Liver (tissue), 9 donors: ENCODE results near the gene LIPG. TPM values are rescaled to one million over a fixed set of nuclear protein-coding genes. Genes with fewer than 3 reads are reported as not detected.

ENCODE experiments used
- DNase-seq: peaks from one replicate; pipeline ENCODE4 v3.0.0-alpha.2; 2017; ENCODE audit warnings: low spot score
- H3K27ac ChIP-seq, 2 donors: one replicate each; pipeline ENCODE4 v1.7.0; 2013; ENCODE audit warnings: inconsistent platforms in 2 of 2, low read length in 2 of 2, control low read depth in 1 of 2, low read depth in 1 of 2, mild to moderate bottlenecking in 1 of 2
- H3K27me3 ChIP-seq, 4 donors: one replicate each; pipeline versions ENCODE4 v1.6.1 to v1.7.0; 2013; ENCODE audit warnings: low read length in 3 of 4, inconsistent platforms in 1 of 4, mild to moderate bottlenecking in 1 of 4, moderate library complexity in 1 of 4; ENCODE audit not compliant: control insufficient read depth in 4 of 4, insufficient read depth in 4 of 4
- H3K36me3 ChIP-seq, 4 donors: one replicate each; pipeline versions ENCODE4 v1.6.1 to v1.7.0; 2013; ENCODE audit warnings: low read length in 3 of 4, mild to moderate bottlenecking in 3 of 4, low read depth in 1 of 4, moderate library complexity in 1 of 4; ENCODE audit not compliant: control insufficient read depth in 4 of 4, insufficient read depth in 3 of 4
- H3K4me1 ChIP-seq, 4 donors: one replicate each; pipeline versions ENCODE4 v1.6.1 to v1.7.0; 2013; ENCODE audit warnings: low read length in 3 of 4, mild to moderate bottlenecking in 3 of 4, moderate library complexity in 1 of 4; ENCODE audit not compliant: control insufficient read depth in 4 of 4, insufficient read depth in 4 of 4
- H3K4me3 ChIP-seq, 3 donors: one replicate each; pipeline versions ENCODE4 v1.6.1 to v1.7.0; 2013; ENCODE audit warnings: low read length in 3 of 3, control low read depth in 1 of 3, low read depth in 1 of 3, mild to moderate bottlenecking in 1 of 3
- H3K9ac ChIP-seq, 2 donors: one replicate each; pipeline ENCODE4 v1.7.0; 2013; ENCODE audit warnings: low read length in 2 of 2, mild to moderate bottlenecking in 2 of 2, moderate library complexity in 2 of 2, control low read depth in 1 of 2, low read depth in 1 of 2
- H3K9me3 ChIP-seq, 4 donors: one replicate each; pipeline versions ENCODE4 v1.6.1 to v1.7.0; 2013; ENCODE audit warnings: low read length in 3 of 4; ENCODE audit not compliant: control insufficient read depth in 4 of 4
- ATF3 ChIP-seq: IDR thresholded peaks from 2 replicates; pipeline ENCODE4 v1.6.1; 2016; ENCODE audit warnings: antibody characterized with exemption
- CTCF ChIP-seq: fragments of 150-350 bp; IDR thresholded peaks from 2 replicates; pipeline ENCODE4 v1.5.1; 2017; ENCODE audit warnings: improper control_type of control experiment, low read depth, low read length; ENCODE audit not compliant: missing input control
- EGR1 ChIP-seq, 2 donors: IDR thresholded peaks; 2 replicates each; pipeline ENCODE4 v1.6.1; 2016 to 2018; ENCODE audit warnings: antibody characterized with exemption in 2 of 2, low read depth in 2 of 2
- FOXA1 ChIP-seq: IDR thresholded peaks from 2 replicates; pipeline ENCODE4 v1.6.1; 2016; ENCODE audit warnings: antibody characterized with exemption
- FOXA2 ChIP-seq: IDR thresholded peaks from 2 replicates; pipeline ENCODE4 v1.6.1; 2016; ENCODE audit warnings: antibody characterized with exemption
- GABPA ChIP-seq, 2 donors: IDR thresholded peaks in 1 of 2; conservative IDR thresholded peaks in 1 of 2; 2 replicates each; pipeline ENCODE4 v1.6.1; 2016; ENCODE audit warnings: antibody characterized with exemption in 2 of 2, mild to moderate bottlenecking in 1 of 2, moderate library complexity in 1 of 2
- HNF4A ChIP-seq, 2 donors: conservative IDR thresholded peaks; 2 replicates each; pipeline ENCODE4 v1.6.1; 2016; ENCODE audit warnings: antibody characterized with exemption in 2 of 2, mild to moderate bottlenecking in 2 of 2
- NR2F2 ChIP-seq: IDR thresholded peaks from 2 replicates; pipeline ENCODE4 v1.6.1; 2016; ENCODE audit warnings: antibody characterized with exemption
- RAD21 ChIP-seq, 2 donors: IDR thresholded peaks; 2 replicates each; pipeline ENCODE4 v1.6.1; 2016; ENCODE audit warnings: antibody characterized with exemption in 2 of 2, mild to moderate bottlenecking in 2 of 2
- REST ChIP-seq: IDR thresholded peaks from 2 replicates; pipeline ENCODE4 v1.6.1; 2016; ENCODE audit warnings: antibody characterized with exemption, mild to moderate bottlenecking
- RXRA ChIP-seq, 2 donors: IDR thresholded peaks; 2 replicates each; pipeline ENCODE4 v1.6.1; 2017 to 2018; ENCODE audit warnings: antibody characterized with exemption in 2 of 2, mild to moderate bottlenecking in 1 of 2
- SP1 ChIP-seq: IDR thresholded peaks from 2 replicates; pipeline ENCODE4 v1.6.1; 2018; ENCODE audit warnings: antibody characterized with exemption, mild to moderate bottlenecking
- TAF1 ChIP-seq: conservative IDR thresholded peaks from 2 replicates; pipeline ENCODE4 v1.6.1; 2016; ENCODE audit warnings: antibody characterized with exemption, mild to moderate bottlenecking
- YY1 ChIP-seq: IDR thresholded peaks from 2 replicates; pipeline ENCODE4 v1.6.1; 2016; ENCODE audit warnings: antibody characterized with exemption, mild to moderate bottlenecking
- ZBTB33 ChIP-seq: IDR thresholded peaks from 2 replicates; pipeline ENCODE4 v1.6.1; 2016; ENCODE audit warnings: antibody characterized with exemption
- WGBS: extraction: QIAGEN DNeasy Blood & Tissue Kit; methylation state at CpG from one replicate; pipeline ENCODE4 v1.1.7; 2013; 5-methylcytosine and 5-hydroxymethylcytosine counted together
- polyA plus RNA-seq, 2 donors: library from polyadenylated mRNA; stranded (reverse) in 1 of 2; unstranded in 1 of 2; fragments of 200-250 nt in 1 of 2; fragments of >200 nt in 1 of 2; fragmentation: Nextera tagmentation in 1 of 2; extraction: Ambion mirVana in 1 of 2; gene quantifications; one replicate each; pipeline versions ENCODE4 v1.2.1 to v1.2.3, GENCODE V29; 2013 to 2015
- total RNA-seq, 2 donors: library from RNA; depleted of rRNA; stranded (reverse); fragments of >200 nt; gene quantifications; one replicate each; pipeline ENCODE4 v1.2.3, GENCODE V29; 2014
- TF ChIP-seq, protein P1 (sequence below): IDR thresholded peaks from 2 replicates; pipeline ENCODE4 v1.6.1; 2016; ENCODE audit warnings: antibody characterized with exemption
- donor health status: healthy.
- donor health status: healthy.
- donor health status: healthy.
- donor health status: healthy.
- donor health status: healthy.

Gene LIPG
- total and polyA plus RNA-seq, 4 donors, result 2.8 to 150 (median 39.7) TPM

DNA sequence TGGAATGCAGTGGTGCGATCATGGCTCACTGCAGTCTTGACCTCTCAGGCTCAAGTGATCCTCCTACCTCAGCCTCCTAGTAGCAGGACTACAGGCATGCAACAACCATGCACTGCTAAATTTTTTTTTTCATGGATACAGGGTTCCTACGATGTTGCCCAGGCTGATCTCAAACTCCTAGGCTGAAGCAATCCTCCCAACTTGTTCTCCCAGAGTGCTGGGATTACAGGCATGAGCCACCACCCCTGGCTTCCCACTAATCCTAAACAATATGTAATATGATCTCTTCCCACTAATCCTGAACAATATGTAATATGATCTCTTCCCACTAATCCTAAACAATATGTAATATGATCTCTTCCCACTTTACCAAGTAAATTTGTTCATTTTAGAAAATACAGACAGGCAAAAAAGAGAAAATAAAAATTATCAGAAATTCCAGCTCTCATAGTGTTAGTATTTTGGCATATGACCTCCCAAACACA lies 41.2 kb upstream of the LIPG start:
- no peak for TF ChIP-seq SP1
- no peak for TF ChIP-seq HNF4A (conservative IDR thresholded peaks at IDR 0.05)
- TF ChIP-seq, protein P1, sequence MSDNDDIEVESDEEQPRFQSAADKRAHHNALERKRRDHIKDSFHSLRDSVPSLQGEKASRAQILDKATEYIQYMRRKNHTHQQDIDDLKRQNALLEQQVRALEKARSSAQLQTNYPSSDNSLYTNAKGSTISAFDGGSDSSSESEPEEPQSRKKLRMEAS, result no peak
- TF ChIP-seq NR2F2, result no peak
- no peak for TF ChIP-seq CTCF
- TF ChIP-seq FOXA2, result no peak
- TF ChIP-seq EGR1 (IDR thresholded peaks at IDR 0.05; ENCODE audit: low read depth in 2 of 2), result no peak
- no peak for TF ChIP-seq TAF1
- TF ChIP-seq REST, result no peak
- no peak for TF ChIP-seq FOXA1
- no peak for TF ChIP-seq ZBTB33
- TF ChIP-seq RXRA (IDR thresholded peaks at IDR 0.05), result no peak
- TF ChIP-seq GABPA (IDR thresholded peaks at IDR 0.05 in 1 of 2, conservative IDR thresholded peaks at IDR 0.05 in 1 of 2), result no peak
- no peak for DNase-seq
- Histone ChIP-seq H3K9me3 (no peaks in the 10 kb centered on the region), H3K4me1 (no peaks in the 10 kb centered on the region), H3K36me3 (no peaks in the 10 kb centered on the region), H3K9ac (no peak overlapping the region), H3K27me3 (no peaks in the 10 kb centered on the region), H3K4me3 (no peak overlapping the region), H3K27ac (no peak overlapping the region)
- 91% methylated on average over 2 of the region's 2 CpGs for WGBS

DNA sequence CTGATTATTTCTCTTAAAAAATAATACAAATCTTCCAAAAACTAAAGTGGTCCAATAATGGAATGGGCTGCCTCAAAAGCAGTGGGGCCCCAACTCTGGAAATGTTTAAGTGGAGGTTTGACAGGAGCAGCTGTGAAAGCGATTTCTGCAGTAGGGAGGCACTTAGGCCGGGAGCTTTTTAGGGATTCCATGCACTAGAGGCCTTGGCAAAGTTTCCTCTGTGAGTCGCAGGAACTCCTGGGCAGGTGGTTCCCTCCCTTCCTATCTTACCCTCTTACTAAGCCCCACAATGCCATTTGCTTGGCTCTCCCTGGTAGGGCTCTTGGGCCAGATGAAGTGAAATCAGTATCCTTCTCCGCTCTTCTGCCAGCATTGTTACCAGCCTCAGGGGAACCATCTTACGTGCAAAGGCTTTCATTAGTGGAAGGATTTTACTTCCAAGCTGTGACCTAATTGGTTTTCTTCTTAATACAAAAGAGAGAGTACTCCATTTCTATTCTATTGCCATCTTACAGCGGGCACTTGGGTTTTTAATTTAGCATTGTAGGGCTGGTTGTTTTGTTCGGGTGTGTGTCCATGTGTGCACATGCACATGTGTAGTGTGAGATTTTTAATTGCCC lies 40.5 kb upstream of the LIPG start:
- DNase-seq, result no peak
- Histone ChIP-seq H3K9ac (no peak overlapping the region), H3K4me3 (no peak overlapping the region), H3K27me3 (no peaks in the 10 kb centered on the region), H3K9me3 (no peaks in the 10 kb centered on the region), H3K27ac (no peak overlapping the region), H3K36me3 (no peaks in the 10 kb centered on the region), H3K4me1 (no peaks in the 10 kb centered on the region)
- 94% methylated on average over 7 of the region's 7 CpGs for WGBS
- TF ChIP-seq, protein P1, result no peak
- TF ChIP-seq FOXA2 (no peak), REST (no peak), TAF1 (no peak), SP1 (no peak), CTCF (no peak), HNF4A (conservative IDR thresholded peaks at IDR 0.05) (no peak), YY1 (no peak), GABPA (IDR thresholded peaks at IDR 0.05 in 1 of 2, conservative IDR thresholded peaks at IDR 0.05 in 1 of 2) (no peak), ATF3 (no peak), EGR1 (IDR thresholded peaks at IDR 0.05; ENCODE audit: low read depth in 2 of 2) (no peak), RAD21 (IDR thresholded peaks at IDR 0.05) (no peak)
